Psoas muscle (tissue), 8 donors: ENCODE results near the gene DTX2. TPM values are rescaled to one million over a fixed set of nuclear protein-coding genes. Genes with fewer than 3 reads are reported as not detected.
"Not testable (repeated sequence)": the region's sequence is repeated elsewhere in the genome, so short reads cannot be mapped to it uniquely, and the experiment has no call there.

ENCODE experiments used
- ATAC-seq, 4 donors: fragments of 200-7000 bp; cut with Tn5 transposase; one replicate each; pipeline ENCODE4 v1.9.1; 2020; ENCODE audit warnings: moderate library complexity in 3 of 4, mild to moderate bottlenecking in 2 of 4
- DNase-seq, 2 donors: peaks; one replicate each; pipeline ENCODE4 v3.0.0-alpha.2; 2020
- H3K27ac ChIP-seq: fragments of 200-600 bp; one replicate; pipeline ENCODE4 v1.8.0; 2022
- H3K27me3 ChIP-seq, 3 donors: fragments of 200-600 bp in 1 of 3; one replicate each; pipeline versions ENCODE4 v1.6.1 to v1.8.0; 2013 to 2022; ENCODE audit warnings: low read length in 2 of 3, mild to moderate bottlenecking in 2 of 3, moderate library complexity in 1 of 3; ENCODE audit not compliant: insufficient read depth in 3 of 3
- H3K36me3 ChIP-seq, 2 donors: fragments of 200-600 bp in 1 of 2; one replicate each; pipeline versions ENCODE4 v1.6.1 to v1.8.0; 2013 to 2022; ENCODE audit warnings: low read depth in 1 of 2, mild to moderate bottlenecking in 1 of 2, moderate library complexity in 1 of 2; ENCODE audit not compliant: insufficient read depth in 1 of 2
- H3K4me1 ChIP-seq: fragments of 200-600 bp; one replicate; pipeline ENCODE4 v1.8.0; 2022
- H3K4me3 ChIP-seq: fragments of 200-600 bp; one replicate; pipeline ENCODE4 v1.8.0; 2022; ENCODE audit warnings: mild to moderate bottlenecking
- H3K9me3 ChIP-seq: fragments of 200-600 bp; one replicate; pipeline ENCODE4 v1.8.0; 2022
- CTCF ChIP-seq: fragments of 200-600 bp; IDR thresholded peaks from one replicate; pipeline ENCODE4 v1.8.0; 2022; ENCODE audit warnings: antibody characterized with exemption
- WGBS, 3 donors: extraction: QIAGEN DNeasy Blood & Tissue Kit; methylation state at CpG; one replicate each; pipeline versions ENCODE4 v1.1.6 to v1.1.7; 2013; 5-methylcytosine and 5-hydroxymethylcytosine counted together
- intact Hi-C, 2 donors: fragments of 100-400 bp; cut with DNase I; formaldehyde crosslinking; loops; one replicate each; pipeline versions ENCODE4 v1.11.0 to v1.14.2; 2022
- polyA plus RNA-seq, 3 donors: library from polyadenylated mRNA; stranded (reverse); fragments of 200-250 nt; gene quantifications; one replicate each; pipeline ENCODE4 v1.2.3, GENCODE V29; 2013
- total RNA-seq, 4 donors: library from RNA; stranded (reverse); fragmentation: NEBNext Ultra II Directional in 2 of 4; extraction: Animal tissue kit (Norgen Biotek cat#: 25700) in 2 of 4; gene quantifications; one replicate each; pipeline versions ENCODE4 v1.2.1 to v1.2.4, GENCODE V29; 2021 to 2023
- donor health status: healthy with polysubstance abuse.
- donor health status: DM: no; HTN: no; CAD: no; lungs with moderate emphysema.
- donor health status: Bipolar disorder and iron deficiency.
- donor health status: healthy.
- donor health status: DM: yes; HTN: yes; CAD: no.
- donor health status: DM: no; HTN: no; CAD: no.
- donor health status: DM: no; HTN: no; CAD: no.
- donor health status: DM: yes; HTN: yes; CAD: no.

Gene DTX2
- total and polyA plus RNA-seq, 7 donors = 10.5 to 21.5 (median 15.5) TPM

GRCh38 chr7:76424413-76425111 is 36.9 kb upstream of the DTX2 start, which contains the start of gene ZP3:
TSS of gene ZP3 (plus strand) at chr7:76424950. CDS start at chr7:76424965, 15 bp downstream.
- Histone ChIP-seq H3K4me3 (no peak within 1 kb of the TSS), H3K27ac (no peak within 1 kb of the TSS), H3K27me3 (no peaks in the 10 kb centered on the region), H3K4me1 (no peaks in the 10 kb centered on the region), H3K36me3 (no peaks in the 10 kb centered on the region), H3K9me3 (peaks cover 6% of the 10 kb centered on the region)
- TF ChIP-seq CTCF = no peak
- 83 to 90% (median 85%) methylated on average over 10 of the region's 10 CpGs for WGBS, 3 donors
- intact Hi-C loops = no loop called here
- DNase-seq (no peak), ATAC-seq (no peak)

- DNase-seq = no peak
- no peaks in the 10 kb centered on the region for H3K27me3 ChIP-seq
- H3K4me1 ChIP-seq = no peaks in the 10 kb centered on the region
- no peak for ATAC-seq
- TF ChIP-seq CTCF = no peak
- WGBS, 3 donors = 91 to 93% (median 91%) methylated on average over 9 of the region's 9 CpGs
- intact Hi-C loops = no loop called here
- no peaks in the 10 kb centered on the region for H3K36me3 ChIP-seq
- H3K27ac ChIP-seq = no peak overlapping the region
- H3K4me3 ChIP-seq = no peak overlapping the region
- H3K9me3 ChIP-seq = peaks cover 6% of the 10 kb centered on the region
Measured at GRCh38 chr7:76425156-76425555, 36.4 kb upstream of the DTX2 start.

DNA sequence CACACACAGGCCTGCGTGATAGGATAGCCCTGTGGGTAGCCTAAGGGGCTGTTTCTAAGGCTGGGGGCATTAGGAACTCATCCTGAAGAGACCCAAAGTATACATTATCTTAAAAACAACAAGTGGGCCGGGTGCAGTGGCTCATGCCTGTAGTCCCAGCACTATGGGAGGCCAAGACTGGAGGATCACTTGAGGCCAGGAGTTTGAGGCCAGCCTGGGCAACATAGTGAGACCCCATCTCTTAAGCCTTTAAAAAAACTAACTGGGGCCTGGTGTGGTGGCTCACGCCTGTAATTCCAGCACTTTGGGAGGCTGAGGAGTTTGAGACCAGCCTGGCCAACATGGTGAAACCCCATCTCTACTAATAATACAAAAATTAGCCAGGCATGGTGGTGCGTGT is 36.0 kb upstream of the DTX2 start:
- H3K4me1 ChIP-seq, H3K27me3 ChIP-seq, H3K9me3 ChIP-seq, H3K36me3 ChIP-seq, ATAC-seq, H3K27ac ChIP-seq, H3K4me3 ChIP-seq, DNase-seq, intact Hi-C loops: not testable (repeated sequence)
- 92 to 99% (median 96%) methylated on average over 4 of the region's 4 CpGs for WGBS, 3 donors

DNA sequence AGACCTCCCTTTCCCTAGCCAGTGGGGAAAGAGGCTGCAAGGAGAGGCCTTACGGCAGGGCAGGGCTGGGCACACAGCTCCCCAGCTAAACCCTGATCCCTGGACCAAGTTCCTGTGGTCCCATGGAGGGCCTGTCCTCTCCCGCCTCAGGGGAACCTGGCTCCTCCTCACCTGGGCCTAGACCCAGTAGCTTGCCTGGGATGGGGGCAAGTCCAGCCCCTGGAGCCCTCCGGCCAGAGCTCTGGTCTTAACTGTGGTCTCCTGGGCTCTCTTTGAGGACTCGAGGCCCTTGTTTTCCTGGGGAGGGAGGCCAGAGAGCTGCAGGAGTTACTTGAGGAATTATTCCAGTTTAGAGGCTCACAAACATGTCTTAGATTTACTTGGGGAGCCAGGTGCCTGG is 35.3 kb upstream of the DTX2 start:
- Histone ChIP-seq H3K4me1 (no peaks in the 10 kb centered on the region), H3K36me3 (no peaks in the 10 kb centered on the region), H3K27ac (no peak overlapping the region), H3K27me3 (no peaks in the 10 kb centered on the region), H3K9me3 (no peaks in the 10 kb centered on the region), H3K4me3 (no peak overlapping the region)
- intact Hi-C loops = no loop called here
- ATAC-seq (no peak), DNase-seq (no peak)
- TF ChIP-seq CTCF = no peak
- 92 to 95% (median 93%) methylated on average over 4 of the region's 4 CpGs for WGBS, 3 donors

GRCh38 chr7:76427635-76428034 is 33.9 kb upstream of the DTX2 start:
- intact Hi-C loops = no loop called here
- 93 to 97% (median 96%) methylated on average over 5 of the region's 5 CpGs for WGBS, 3 donors
- DNase-seq = no peak
- no peaks in the 10 kb centered on the region for H3K36me3 ChIP-seq
- H3K9me3 ChIP-seq = no peaks in the 10 kb centered on the region
- H3K27ac ChIP-seq = no peak overlapping the region
- no peak for ATAC-seq
- TF ChIP-seq CTCF = no peak
- no peak overlapping the region for H3K4me3 ChIP-seq
- no peaks in the 10 kb centered on the region for H3K4me1 ChIP-seq
- H3K27me3 ChIP-seq = no peaks in the 10 kb centered on the region
